OCI-LY1 (cell line): ENCODE data around the gene SEMG2.

ENCODE experiments used
- CTCF ChIP-seq: fragments of 200-600 bp; sonication (generic), shearing (Covaris generic); IDR thresholded peaks from 2 replicates; pipeline ENCODE4 v1.5.1; 2017; ENCODE audit warnings: mild to moderate bottlenecking, antibody characterized with exemption, low read length, moderate library complexity, mixed read lengths
- EZH2 ChIP-seq: fragments of 200-600 bp; sonication (generic), shearing (Covaris generic); IDR thresholded peaks from 2 replicates; pipeline ENCODE4 v1.8.0; 2017; ENCODE audit warnings: borderline replicate concordance, mixed run types, mild to moderate bottlenecking, antibody characterized with exemption, low read length, moderate library complexity, mixed read lengths

GRCh38 chr20:45229264-45230056 lies 8.3 kb downstream of the SEMG2 start:
- peak; percentile 75 for TF ChIP-seq CTCF
- TF ChIP-seq EZH2, result no peak
